Activated naive CD4-positive, alpha-beta T cell treated with anti-CD3 and anti-CD28 coated beads, Interleukin-2, amount 10 ng/mL, durations not matched to agents 7 days and 5 days (primary cell): ENCODE measurements around the gene RNF126.
"Not testable (repeated sequence)": the region's sequence is repeated elsewhere in the genome, so short reads cannot be mapped to it uniquely, and the experiment has no call there.

ENCODE experiments used
- CTCF ChIA-PET: fragments of 350-600 bp; sonication (Branson Sonifier 250); formaldehyde crosslinking; loops from one replicate; lab custom pipeline; 2021; ENCODE audit warnings: antibody characterized with exemption; lab: Charles Lee
- DNase-seq: peaks from one replicate; pipeline ENCODE4 v3.0.0-alpha.2; 2020
- H3K27ac Mint-ChIP-seq: one replicate; pipeline ENCODE4 v1.8.0; 2021; ENCODE audit warnings: mild to moderate bottlenecking, moderate library complexity, mixed read lengths
- H3K27me3 Mint-ChIP-seq: one replicate; pipeline ENCODE4 v1.8.0; 2021; ENCODE audit warnings: mild to moderate bottlenecking, mixed read lengths
- H3K36me3 Mint-ChIP-seq: one replicate; pipeline ENCODE4 v1.8.0; 2021; ENCODE audit warnings: mixed read lengths
- H3K4me1 Mint-ChIP-seq: one replicate; pipeline ENCODE4 v1.8.0; 2021; ENCODE audit warnings: mixed read lengths
- H3K4me3 Mint-ChIP-seq: one replicate; pipeline ENCODE4 v1.8.0; 2021; ENCODE audit warnings: mild to moderate bottlenecking, moderate library complexity, mixed read lengths
- H3K9me3 Mint-ChIP-seq: one replicate; pipeline ENCODE4 v1.8.0; 2021; ENCODE audit warnings: mixed read lengths

RNF126 gene

DNA sequence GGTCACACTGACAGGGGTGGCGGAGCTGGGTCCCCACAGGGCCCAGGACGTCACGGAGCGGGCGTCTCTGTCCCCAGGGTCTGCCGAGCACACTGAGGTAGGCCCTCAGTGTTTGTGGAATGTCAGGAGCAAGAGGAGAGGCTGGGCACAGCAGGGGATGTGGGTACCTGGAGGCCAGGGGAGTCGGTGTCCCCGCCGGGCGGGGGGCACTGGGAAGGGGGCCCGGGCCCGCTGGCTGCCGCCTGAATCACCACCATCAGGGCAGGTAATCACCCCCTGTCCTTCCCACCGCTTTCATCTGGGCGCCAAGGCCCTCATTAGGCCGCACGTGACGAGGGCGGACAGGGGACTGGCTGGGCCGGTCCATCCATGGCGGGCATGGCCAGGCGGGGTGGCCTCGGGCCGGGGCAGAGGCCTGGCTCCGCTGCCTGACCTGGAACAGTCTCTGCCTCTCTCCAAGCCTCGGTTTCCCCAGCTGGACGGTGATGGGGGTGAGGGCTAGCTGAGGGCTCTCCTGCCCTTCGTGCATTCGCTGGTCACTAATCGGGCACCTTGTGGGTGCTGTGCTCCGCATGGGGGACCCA, 22.3 kb downstream of the RNF126 start:
- CTCF ChIA-PET, result no interaction called here
- H3K9me3 Mint-ChIP-seq, result no peaks in the 10 kb centered on the region
- DNase-seq, result no peak
- H3K27ac Mint-ChIP-seq, result no peak overlapping the region
- peaks cover 3% of the 10 kb centered on the region for H3K36me3 Mint-ChIP-seq
- peaks cover 12% of the 10 kb centered on the region for H3K27me3 Mint-ChIP-seq
- H3K4me3 Mint-ChIP-seq, result no peak overlapping the region
- peaks cover 10% of the 10 kb centered on the region for H3K4me1 Mint-ChIP-seq

DNA sequence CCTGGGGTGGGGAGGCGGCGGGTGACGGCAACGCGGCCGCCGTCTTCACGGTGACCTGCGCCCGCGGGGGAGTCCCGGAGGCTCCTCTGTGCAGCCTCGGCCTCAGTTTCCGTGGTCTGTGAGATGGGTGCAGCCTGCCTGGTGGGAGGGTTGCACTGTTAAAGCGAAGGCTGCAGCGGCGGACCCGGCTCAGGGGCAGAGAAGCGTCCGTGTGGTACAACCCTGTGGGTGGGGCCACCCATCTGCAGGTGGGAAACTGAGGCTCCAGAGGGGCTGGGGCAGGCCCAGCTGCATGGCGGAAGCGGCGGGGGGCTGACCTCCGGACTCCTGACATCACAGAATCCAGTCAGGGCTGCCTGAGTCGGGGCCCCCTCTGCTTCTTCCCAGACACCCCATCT, 22.9 kb downstream of the RNF126 start:
- DNase-seq, result no peak
- no peak overlapping the region for H3K27ac Mint-ChIP-seq
- peaks cover 12% of the 10 kb centered on the region for H3K27me3 Mint-ChIP-seq
- peaks cover 2% of the 10 kb centered on the region for H3K36me3 Mint-ChIP-seq
- H3K4me3 Mint-ChIP-seq, result no peak overlapping the region
- CTCF ChIA-PET, result no interaction called here
- no peaks in the 10 kb centered on the region for H3K9me3 Mint-ChIP-seq
- H3K4me1 Mint-ChIP-seq, result peaks cover 10% of the 10 kb centered on the region

DNA sequence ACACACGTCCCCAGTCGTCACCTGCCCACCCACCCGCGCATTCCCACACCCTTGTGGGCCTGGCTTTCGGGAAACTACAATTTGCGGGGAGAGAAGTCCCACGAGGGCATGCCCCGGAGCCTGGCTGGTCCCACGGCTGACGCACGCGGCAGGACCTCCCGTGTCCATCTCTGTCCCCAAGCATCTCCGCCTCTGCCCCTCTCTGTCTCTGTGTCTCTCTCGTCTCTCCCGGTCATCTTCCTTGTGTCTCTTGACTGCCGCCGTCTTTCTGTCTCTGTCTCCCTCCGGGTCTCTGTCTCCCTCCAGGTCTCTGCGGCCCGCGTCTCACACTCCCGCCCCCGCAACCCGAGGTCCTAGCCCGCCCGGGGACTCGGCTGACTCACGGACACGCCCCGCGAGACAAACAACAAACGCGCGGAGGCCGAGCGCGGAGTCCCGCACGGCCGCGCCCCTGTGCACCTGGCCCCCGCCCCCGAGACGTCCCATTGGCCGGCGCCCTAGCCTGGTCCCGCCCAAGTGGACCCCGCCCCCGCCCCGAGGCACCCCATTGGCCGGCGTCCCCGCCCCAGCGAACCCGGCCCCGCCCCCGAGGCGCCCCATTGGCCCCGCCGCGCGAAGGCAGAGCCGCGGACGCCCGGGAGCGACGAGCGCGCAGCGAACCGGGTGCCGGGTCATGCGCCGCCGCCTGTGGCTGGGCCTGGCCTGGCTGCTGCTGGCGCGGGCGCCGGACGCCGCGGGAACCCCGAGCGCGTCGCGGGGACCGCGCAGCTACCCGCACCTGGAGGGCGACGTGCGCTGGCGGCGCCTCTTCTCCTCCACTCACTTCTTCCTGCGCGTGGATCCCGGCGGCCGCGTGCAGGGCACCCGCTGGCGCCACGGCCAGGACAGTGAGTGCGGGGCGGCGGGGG, 23.5 kb downstream of the RNF126 start, which contains the start of gene FGF22:
Gene FGF22, plus strand, starts transcription at position 627 of the 908 bp plus-strand sequence. Its CDS starts 47 bp downstream, at position 674.
- Mint-ChIP-seq H3K4me1 (peaks cover 10% of the 10 kb centered on the region), H3K36me3 (no peaks in the 10 kb centered on the region), H3K27ac (peak within 1 kb of the TSS; percentile 55), H3K27me3 (peaks cover 12% of the 10 kb centered on the region), H3K4me3 (peak within 1 kb of the TSS; percentile 76), H3K9me3 (no peaks in the 10 kb centered on the region)
- DNase-seq, result peak; percentile 97
- CTCF ChIA-PET, result no interaction called here

DNA sequence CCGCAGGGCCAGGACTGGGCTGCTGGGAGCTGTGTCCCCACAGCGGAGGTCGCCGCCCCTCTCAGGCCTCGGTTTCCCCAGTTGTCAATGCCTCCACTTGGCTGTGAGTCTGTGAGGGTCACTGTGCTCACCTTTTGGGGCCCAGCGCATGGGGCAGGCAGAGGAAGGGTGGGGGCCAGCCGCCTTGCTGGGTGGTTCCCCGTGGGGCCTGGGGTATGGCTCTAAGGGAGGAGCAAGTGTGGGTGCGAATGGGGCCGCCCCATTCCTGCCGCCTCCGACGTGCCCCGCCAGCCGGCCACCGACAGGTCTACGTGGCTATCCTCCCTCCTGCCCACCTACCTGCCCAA, 24.1 kb downstream of the RNF126 start:
- DNase-seq, result no peak
- CTCF ChIA-PET, result no interaction called here

DNA sequence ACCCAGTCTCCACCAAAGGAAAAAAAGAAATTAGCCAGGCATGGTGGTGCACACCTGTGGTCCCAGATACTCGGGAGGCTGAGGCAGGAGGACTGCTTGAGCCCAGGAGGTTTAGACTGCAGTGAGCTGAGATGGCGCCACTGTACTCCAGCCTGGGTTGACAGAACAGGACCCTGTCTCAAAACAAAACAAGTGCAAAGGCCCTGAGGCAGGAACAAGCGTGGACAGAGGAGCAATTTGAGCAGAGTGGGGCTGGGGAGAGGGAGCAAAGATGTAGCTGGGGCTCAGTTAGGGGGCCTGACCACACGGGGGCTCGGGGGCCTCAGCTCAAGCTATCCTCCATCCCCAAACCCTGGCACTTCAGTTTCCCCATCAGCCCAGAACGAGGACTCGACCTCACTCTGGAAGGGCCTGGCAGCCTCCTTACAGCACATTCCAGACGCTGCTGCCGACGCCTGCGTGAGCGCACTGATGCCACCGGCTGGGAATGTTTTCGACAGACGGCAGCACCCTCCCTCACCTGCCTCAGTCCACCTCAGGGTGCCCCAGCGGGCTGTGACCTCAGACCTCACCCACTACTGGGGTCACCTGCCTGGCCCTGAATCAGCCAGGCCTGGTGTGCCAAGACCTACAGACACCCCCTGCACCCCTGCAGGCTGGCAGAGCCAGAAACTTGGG, 27.9 kb downstream of the RNF126 start:
- DNase-seq, result no peak
- Mint-ChIP-seq H3K9me3 (no peaks in the 10 kb centered on the region), H3K4me1 (peaks cover 46% of the 10 kb centered on the region), H3K27me3 (peaks cover 21% of the 10 kb centered on the region), H3K4me3 (no peak overlapping the region), H3K27ac (no peak overlapping the region), H3K36me3 (peaks cover 11% of the 10 kb centered on the region)
- CTCF ChIA-PET, result no interaction called here

More for the DNA sequence above, 24.1 kb downstream of the RNF126 start:
- no peaks in the 10 kb centered on the region for H3K36me3 Mint-ChIP-seq
- H3K4me1 Mint-ChIP-seq, result peaks cover 16% of the 10 kb centered on the region
- H3K9me3 Mint-ChIP-seq, result no peaks in the 10 kb centered on the region
- H3K27me3 Mint-ChIP-seq, result peaks cover 16% of the 10 kb centered on the region
- H3K27ac Mint-ChIP-seq, result no peak overlapping the region
- peak overlapping the region; percentile 76 for H3K4me3 Mint-ChIP-seq

DNA sequence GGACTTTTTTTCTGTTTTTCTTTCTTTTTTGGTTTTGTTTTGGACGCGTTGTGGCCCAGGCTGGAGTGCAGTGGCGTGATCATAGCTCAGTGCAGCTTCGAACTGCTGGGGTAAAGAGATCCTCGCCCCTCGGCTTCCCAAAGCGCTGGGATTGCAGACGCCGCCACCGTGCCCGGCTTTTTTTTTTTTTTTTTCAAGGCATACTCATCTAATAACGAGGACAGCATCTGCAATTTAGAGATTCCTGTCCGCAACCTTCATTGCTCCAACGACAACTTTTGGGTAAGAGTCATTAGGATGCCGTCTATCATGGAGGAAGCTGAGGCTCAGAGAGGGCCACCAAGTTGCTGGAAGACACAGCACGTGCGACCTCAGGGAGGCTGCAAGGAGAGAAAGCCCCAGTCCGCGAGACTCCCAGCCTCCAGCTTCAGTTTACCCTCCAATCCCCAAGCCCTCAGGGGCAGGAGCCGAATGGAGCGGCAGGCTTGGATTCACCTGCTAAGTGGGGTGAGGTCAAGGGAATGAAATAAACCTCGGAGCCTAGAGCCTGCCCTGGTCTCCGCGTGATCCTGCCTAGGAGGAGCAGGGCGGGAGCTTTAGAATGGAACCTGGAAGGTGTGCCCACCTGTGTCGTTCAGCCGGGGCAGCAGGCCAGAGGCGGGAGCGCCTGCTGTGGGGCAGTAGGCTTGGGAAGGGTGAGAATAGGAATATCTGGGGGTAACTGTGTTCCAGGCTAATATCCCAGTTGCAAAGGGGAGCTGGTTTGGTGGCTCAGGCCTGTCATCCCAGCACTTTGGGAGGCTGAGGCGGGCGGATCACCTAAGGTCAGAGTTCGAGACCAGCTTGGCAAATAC, 29.0 kb downstream of the RNF126 start:
- peak; percentile 39 for DNase-seq
- CTCF ChIA-PET, result no interaction called here
- Mint-ChIP-seq H3K9me3 (no peaks in the 10 kb centered on the region), H3K27me3 (peaks cover 15% of the 10 kb centered on the region), H3K36me3 (peaks cover 16% of the 10 kb centered on the region), H3K4me3 (peak overlapping the region; percentile 97), H3K4me1 (peaks cover 42% of the 10 kb centered on the region), H3K27ac (peak overlapping the region; percentile 92)

DNA sequence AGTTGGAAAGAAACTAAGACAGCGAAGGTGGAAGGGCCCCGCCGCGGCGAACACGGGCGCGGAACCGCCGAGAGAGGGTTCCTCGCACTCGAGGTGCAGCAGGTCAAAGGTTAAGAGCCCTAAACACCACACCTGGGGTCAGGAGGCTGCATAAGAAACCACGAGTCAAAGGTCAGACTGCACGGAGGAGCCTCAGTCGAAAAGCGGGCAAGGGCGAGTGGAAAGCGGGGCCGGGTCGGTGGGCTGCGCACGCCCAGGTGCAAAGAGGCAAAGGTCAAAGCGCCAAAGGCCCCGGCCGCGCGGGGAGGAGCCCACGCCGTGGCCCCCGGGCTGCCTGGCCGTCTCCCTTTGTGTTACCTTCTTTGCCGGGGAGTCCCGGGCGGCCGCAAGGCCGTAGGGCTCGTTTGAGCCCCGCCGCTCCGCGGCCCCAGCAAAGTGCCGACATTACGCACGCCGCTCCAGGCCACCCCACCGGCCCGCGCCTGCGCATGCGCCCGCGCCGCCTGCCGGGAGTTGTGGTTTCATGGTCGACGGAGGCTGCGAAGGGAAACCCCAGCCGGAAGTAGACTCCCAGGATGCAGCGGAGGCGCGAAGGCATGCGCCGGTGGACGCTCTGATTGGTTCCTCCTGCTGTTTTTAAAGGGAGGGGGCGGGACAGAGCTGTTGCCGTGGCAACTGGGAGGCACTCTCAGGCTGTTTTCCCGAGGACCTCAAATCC, 29.8 kb downstream of the RNF126 start, which contains the start of gene POLRMT:
Gene POLRMT, minus strand, starts transcription at position 470 of the 718 bp plus-strand sequence. Its CDS starts 25 bp downstream, at position 445.
- DNase-seq, result peak; percentile 98
- peaks cover 15% of the 10 kb centered on the region for H3K27me3 Mint-ChIP-seq
- H3K9me3 Mint-ChIP-seq, result no peaks in the 10 kb centered on the region
- peaks cover 44% of the 10 kb centered on the region for H3K4me1 Mint-ChIP-seq
- H3K4me3 Mint-ChIP-seq, result peak within 1 kb of the TSS; percentile 97
- CTCF ChIA-PET, result no interaction called here
- H3K27ac Mint-ChIP-seq, result peak within 1 kb of the TSS; percentile 92
- H3K36me3 Mint-ChIP-seq, result peaks cover 23% of the 10 kb centered on the region

DNA sequence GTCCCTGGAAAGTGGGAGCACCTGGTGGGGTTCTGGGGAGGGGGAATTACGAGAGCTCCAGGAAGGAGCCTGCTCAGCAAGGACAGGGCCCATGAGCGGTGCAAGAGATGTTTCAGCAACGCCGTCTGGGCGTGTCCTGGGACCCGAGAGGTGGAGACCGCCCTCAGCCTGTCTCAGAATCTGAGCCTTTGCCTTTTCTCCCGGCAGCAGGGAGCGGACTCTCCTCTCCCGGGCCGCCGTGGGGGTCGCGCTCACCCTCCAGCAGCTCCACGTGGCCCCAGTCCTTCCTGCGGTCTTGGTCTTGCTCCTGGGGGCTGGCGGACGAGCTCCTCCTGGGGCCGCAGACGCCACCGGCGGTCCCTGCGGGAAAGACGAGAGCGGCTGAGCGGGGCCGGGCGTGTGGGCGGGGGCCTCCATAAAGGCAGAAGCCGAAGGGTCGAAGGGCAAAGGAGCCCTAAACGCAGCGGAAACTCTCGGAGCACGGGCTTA, 30.4 kb downstream of the RNF126 start:
- H3K27me3 Mint-ChIP-seq, result peaks cover 12% of the 10 kb centered on the region
- peak overlapping the region; percentile 92 for H3K27ac Mint-ChIP-seq
- DNase-seq, result peak; percentile 63
- CTCF ChIA-PET, result no interaction called here
- no peaks in the 10 kb centered on the region for H3K9me3 Mint-ChIP-seq
- peaks cover 24% of the 10 kb centered on the region for H3K36me3 Mint-ChIP-seq
- H3K4me1 Mint-ChIP-seq, result peaks cover 41% of the 10 kb centered on the region
- peak overlapping the region; percentile 97 for H3K4me3 Mint-ChIP-seq

DNA sequence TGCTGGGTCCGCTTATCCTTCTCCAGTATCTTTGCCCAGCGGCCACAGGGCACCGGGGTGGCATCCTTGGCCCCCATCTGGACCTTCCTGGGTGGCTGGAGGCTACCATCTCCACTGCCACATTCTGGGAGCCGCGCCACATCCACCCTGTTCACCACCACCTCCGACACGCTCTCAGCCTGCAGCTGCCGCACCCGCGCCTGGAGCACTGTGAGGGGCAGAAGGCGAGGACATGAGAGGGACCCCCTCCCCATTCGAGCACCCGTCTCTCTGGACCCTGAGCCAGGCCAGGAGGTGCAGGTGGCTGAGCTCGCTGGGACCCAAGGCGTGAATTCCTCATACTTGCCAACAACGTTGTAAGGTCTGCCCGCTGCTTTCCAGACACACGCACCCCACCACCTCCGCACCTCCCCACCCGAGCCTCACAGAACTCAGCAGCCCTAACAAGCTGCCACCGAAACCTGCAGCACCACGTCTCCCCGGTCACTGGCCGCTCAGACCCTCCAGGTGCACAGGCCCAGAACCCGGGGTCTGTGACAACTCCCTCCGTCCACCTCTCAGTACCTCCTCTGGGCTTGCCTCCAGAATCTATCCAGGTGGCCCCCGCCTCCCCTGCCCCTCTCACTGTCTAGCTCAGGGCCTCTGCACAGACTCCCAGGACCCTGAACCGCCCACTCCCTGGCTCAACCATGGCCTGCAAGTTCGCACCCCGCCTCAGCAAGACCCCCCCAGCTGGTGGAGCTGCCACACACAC, 32.9 kb downstream of the RNF126 start:
- peaks cover 40% of the 10 kb centered on the region for H3K4me1 Mint-ChIP-seq
- no peaks in the 10 kb centered on the region for H3K9me3 Mint-ChIP-seq
- peaks cover 9% of the 10 kb centered on the region for H3K27me3 Mint-ChIP-seq
- H3K36me3 Mint-ChIP-seq, result peaks cover 28% of the 10 kb centered on the region
- H3K27ac Mint-ChIP-seq, result peak overlapping the region; percentile 52
- H3K4me3 Mint-ChIP-seq, result no peak overlapping the region
- CTCF ChIA-PET, result no interaction called here
- DNase-seq, result no peak

DNA sequence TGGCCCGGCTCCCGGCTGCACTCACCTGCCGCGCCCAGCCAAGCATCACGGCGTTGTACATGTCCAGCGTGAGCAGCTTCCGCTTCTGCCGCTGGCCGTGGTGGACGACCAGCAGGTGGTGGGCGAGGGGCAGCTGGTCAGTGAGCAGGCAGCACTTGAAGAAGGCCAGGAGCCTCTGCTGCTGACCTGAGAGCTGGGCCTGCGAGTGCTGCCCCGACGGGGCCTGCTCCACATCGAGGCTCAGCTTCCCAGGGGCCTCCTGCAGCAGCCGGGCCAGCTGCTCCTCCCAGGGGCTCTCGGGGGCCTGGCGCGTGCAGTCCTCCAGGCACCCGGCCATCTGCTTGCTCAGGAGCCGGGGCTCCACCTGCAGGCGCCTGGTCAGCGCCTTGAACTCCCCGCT, 33.5 kb downstream of the RNF126 start:
- H3K4me3 Mint-ChIP-seq, CTCF ChIA-PET, DNase-seq, H3K27me3 Mint-ChIP-seq, H3K27ac Mint-ChIP-seq, H3K9me3 Mint-ChIP-seq: not testable (repeated sequence)
- Mint-ChIP-seq H3K36me3 (peaks cover 28% of the 10 kb centered on the region), H3K4me1 (peaks cover 40% of the 10 kb centered on the region)

DNA sequence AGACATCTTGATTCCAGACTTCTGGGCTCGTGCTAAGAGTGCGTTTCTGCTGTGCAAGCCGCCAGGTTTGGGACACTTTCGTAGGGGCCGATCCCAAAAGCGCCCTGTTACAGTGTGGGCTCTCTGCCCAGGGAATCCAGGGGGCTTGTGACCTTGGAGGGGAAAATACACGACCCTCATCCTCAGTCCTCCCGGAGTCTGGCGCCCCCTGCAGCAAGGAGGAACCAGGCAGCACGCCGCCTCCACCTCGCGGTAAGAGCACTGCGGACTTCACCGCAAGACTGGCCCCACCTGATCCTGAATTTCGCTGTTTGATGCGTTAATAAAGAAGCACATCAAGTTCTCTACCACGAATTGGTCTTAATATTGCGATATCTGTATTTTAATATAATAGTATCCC, 34.8 kb downstream of the RNF126 start:
- Mint-ChIP-seq H3K36me3 (peaks cover 29% of the 10 kb centered on the region), H3K9me3 (no peaks in the 10 kb centered on the region), H3K27me3 (no peaks in the 10 kb centered on the region), H3K4me1 (peaks cover 28% of the 10 kb centered on the region), H3K4me3 (no peak overlapping the region), H3K27ac (no peak overlapping the region)
- CTCF ChIA-PET, result interaction anchor here (0.8 kb wide), 1 partner anchor 19 kb away, joined by 3 read pairs; no protein-coding TSS in a partner anchor
- DNase-seq, result peak; percentile 40

DNA sequence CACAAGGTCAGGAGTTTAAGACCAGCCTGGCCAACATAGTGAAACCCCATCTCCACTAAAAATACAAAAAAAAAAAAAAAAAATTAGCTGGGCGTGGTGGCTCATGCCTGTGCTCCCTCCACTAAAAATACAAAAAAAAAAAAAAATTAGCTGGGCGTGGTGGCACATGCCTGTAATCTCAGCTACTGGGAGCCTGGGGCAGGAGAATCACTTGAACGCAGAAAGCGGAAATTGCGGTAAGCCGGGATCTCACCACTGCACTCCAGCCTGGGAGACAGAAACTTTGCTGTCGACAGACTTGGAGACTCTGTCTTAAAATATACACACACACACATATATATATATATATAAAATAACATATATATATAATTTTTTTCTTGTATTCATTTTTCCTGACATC, 36.4 kb downstream of the RNF126 start:
- H3K27me3 Mint-ChIP-seq, H3K9me3 Mint-ChIP-seq, H3K4me3 Mint-ChIP-seq, H3K27ac Mint-ChIP-seq, DNase-seq: not testable (repeated sequence)
- peaks cover 14% of the 10 kb centered on the region for H3K4me1 Mint-ChIP-seq
- H3K36me3 Mint-ChIP-seq, result peaks cover 26% of the 10 kb centered on the region
- CTCF ChIA-PET, result interaction anchor here (1.0 to 1.5 kb wide), 2 partner anchors 38 to 42 kb away, joined by 3 to 4 read pairs; no protein-coding TSS in a partner anchor
